Upper lobe of right lung (tissue), 1 donor: ENCODE results near the gene EPB41L1. TPM values are rescaled to one million over a fixed set of nuclear protein-coding genes. Genes with fewer than 3 reads are reported as not detected.

Source experiments
- ATAC-seq: fragments of 200-7000 bp; cut with Tn5 transposase; one replicate; pipeline ENCODE4 v1.9.1; 2020; ENCODE audit warnings: mild to moderate bottlenecking, moderate library complexity
- DNase-seq: peaks from one replicate; pipeline ENCODE4 v3.0.0-alpha.2; 2020
- H3K27ac ChIP-seq: fragments of 200-600 bp; one replicate; pipeline ENCODE4 v1.8.0; 2022
- H3K27me3 ChIP-seq: fragments of 200-600 bp; one replicate; pipeline ENCODE4 v1.8.0; 2022; ENCODE audit warnings: mild to moderate bottlenecking
- H3K36me3 ChIP-seq: fragments of 200-600 bp; one replicate; pipeline ENCODE4 v1.8.0; 2022
- H3K4me1 ChIP-seq: fragments of 200-600 bp; one replicate; pipeline ENCODE4 v1.8.0; 2022
- H3K4me3 ChIP-seq: fragments of 200-600 bp; one replicate; pipeline ENCODE4 v1.8.0; 2022; ENCODE audit warnings: mild to moderate bottlenecking
- H3K9me3 ChIP-seq: fragments of 200-600 bp; one replicate; pipeline ENCODE4 v1.8.0; 2022
- intact Hi-C: fragments of 100-400 bp; cut with DNase I; formaldehyde crosslinking; loops from one replicate; pipeline ENCODE4 v1.11.0; 2022
- total RNA-seq: library from RNA; stranded (reverse); fragmentation: NEBNext Ultra II Directional; extraction: Animal tissue kit (Norgen Biotek cat#: 25700); gene quantifications from one replicate; pipeline ENCODE4 v1.2.1, GENCODE V29; 2021
- TF ChIP-seq, protein P1 (sequence below): fragments of 200-600 bp; IDR thresholded peaks from one replicate; pipeline ENCODE4 v1.8.0; 2022; ENCODE audit warnings: antibody characterized with exemption
- donor health status: DM: no; HTN: yes; CAD: no; lungs with severe emphysema.

The EPB41L1 gene
- total RNA-seq, 1 donor from 2014 or later = 61.4 TPM

DNA sequence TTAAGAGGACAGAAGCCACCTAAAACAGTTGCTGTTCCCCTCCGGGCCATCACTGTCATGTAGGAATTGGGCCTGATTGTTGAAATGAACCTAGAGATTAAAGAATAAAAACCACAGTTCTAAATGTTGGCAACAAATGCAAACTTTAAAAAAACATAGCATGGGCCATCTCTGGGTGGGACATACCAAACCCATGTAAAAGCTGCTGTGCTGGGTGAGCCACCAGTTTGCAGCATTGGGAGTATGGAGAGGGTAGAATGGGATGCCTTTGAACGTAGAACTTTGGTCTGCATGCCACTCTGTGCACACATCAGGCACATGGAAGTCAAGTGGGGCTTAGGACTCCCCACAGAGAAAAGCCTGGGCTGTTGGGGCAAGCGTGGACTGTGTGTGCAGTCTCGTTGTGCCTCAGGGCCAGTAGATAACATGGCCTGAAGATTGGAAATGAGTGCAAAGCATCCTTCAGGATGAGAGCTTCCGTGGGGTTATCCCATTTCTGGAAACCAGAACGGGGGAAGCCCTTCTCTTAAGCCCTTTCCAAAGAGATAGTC, 28.1 kb downstream of the EPB41L1 start:
- no peak for ATAC-seq
- peaks cover 39% of the 10 kb centered on the region for H3K36me3 ChIP-seq
- H3K4me3 ChIP-seq = no peak overlapping the region
- no peaks in the 10 kb centered on the region for H3K27me3 ChIP-seq
- TF ChIP-seq, protein P1, sequence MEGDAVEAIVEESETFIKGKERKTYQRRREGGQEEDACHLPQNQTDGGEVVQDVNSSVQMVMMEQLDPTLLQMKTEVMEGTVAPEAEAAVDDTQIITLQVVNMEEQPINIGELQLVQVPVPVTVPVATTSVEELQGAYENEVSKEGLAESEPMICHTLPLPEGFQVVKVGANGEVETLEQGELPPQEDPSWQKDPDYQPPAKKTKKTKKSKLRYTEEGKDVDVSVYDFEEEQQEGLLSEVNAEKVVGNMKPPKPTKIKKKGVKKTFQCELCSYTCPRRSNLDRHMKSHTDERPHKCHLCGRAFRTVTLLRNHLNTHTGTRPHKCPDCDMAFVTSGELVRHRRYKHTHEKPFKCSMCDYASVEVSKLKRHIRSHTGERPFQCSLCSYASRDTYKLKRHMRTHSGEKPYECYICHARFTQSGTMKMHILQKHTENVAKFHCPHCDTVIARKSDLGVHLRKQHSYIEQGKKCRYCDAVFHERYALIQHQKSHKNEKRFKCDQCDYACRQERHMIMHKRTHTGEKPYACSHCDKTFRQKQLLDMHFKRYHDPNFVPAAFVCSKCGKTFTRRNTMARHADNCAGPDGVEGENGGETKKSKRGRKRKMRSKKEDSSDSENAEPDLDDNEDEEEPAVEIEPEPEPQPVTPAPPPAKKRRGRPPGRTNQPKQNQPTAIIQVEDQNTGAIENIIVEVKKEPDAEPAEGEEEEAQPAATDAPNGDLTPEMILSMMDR = no peak
- no peaks in the 10 kb centered on the region for H3K9me3 ChIP-seq
- intact Hi-C loops = no loop called here
- DNase-seq = no peak
- H3K27ac ChIP-seq = no peak overlapping the region
- no peaks in the 10 kb centered on the region for H3K4me1 ChIP-seq

DNA sequence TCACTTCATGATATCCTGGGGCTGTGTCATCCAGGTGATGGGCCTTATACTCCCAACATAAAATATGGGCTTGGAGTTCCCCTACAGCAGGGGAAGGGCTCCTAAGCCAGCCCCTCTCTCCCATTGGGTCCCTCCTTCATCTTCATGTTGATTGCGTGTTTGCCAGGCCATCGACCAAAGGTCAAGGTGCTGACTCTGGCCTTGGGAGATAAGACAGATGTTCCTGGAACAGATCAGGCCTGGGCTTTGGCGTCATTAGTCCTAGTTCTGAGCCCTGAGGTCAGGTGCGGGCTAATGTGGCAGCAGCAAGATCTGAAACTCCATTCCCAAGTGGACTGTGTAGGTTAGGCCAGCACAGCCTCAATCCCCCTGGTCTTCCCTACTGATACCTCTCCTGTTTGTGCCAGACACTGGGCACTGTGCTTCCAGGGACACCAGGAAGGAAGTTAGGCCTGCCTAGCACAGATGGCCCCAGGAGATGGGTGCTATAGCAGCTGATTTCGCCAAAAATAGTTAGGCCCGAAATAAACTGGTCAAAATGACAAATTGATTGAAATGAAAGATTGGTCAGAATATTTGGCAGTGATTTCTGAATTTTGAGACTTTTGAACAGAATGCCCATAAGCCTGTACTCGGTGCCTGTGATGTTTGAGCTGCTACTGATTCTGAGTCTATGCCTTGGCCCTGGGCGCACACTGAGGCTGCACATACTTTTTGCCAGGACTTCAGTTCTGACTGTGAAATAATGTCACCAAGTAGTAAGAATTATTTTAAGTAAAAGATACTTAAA, 28.8 kb downstream of the EPB41L1 start:
- Histone ChIP-seq H3K27me3 (no peaks in the 10 kb centered on the region), H3K36me3 (peaks cover 32% of the 10 kb centered on the region), H3K9me3 (no peaks in the 10 kb centered on the region), H3K27ac (no peak overlapping the region), H3K4me1 (no peaks in the 10 kb centered on the region), H3K4me3 (no peak overlapping the region)
- ATAC-seq (no peak), DNase-seq (no peak)
- intact Hi-C loops = no loop called here
- TF ChIP-seq, protein P1 = no peak

DNA sequence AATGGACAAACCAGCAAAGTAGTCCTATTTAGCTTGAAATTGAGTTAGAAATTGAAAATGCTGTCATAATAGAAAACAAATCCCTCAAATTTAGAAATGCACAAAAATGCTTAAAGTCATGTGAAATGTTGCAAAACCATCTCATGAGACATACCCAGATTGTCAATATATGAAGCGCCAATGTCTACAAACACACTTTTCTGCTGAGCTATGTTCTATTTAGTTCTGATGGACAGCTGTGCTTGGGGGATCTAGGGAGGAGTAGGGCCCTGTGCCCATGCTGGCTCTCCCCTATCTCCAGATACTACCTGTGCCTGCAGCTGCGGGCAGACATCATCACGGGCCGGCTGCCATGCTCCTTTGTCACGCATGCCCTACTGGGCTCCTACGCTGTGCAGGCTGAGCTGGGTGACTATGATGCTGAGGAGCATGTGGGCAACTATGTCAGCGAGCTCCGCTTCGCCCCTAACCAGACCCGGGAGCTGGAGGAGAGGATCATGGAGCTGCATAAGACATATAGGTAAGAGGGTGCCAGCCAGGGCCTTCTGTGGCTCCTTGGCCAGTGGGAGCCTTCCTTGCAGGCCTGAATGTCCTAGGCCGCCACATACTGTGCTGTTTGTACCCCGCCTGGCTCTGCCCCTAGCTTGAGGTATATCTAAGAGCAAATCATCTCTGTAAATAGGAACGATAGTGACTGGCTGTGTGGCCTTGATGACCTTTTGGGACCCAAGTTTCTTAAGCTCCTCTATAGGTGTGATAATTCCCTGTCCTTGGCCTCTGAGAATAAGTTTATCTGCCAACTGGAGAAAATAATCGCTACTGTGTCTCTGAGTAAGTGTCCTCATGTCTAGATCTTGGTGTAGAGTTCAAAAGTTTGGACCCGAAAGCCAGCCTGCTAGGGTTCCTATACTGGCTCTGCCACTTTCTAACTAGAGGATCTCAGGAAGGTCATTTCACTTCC, 30.6 kb downstream of the EPB41L1 start:
- Histone ChIP-seq H3K9me3 (no peaks in the 10 kb centered on the region), H3K27ac (no peak overlapping the region), H3K36me3 (peaks cover 42% of the 10 kb centered on the region), H3K27me3 (no peaks in the 10 kb centered on the region), H3K4me3 (no peak overlapping the region), H3K4me1 (no peaks in the 10 kb centered on the region)
- DNase-seq (no peak), ATAC-seq (no peak)
- intact Hi-C loops = no loop called here
- TF ChIP-seq, protein P1 = no peak

- Histone ChIP-seq H3K4me1 (no peaks in the 10 kb centered on the region), H3K9me3 (no peaks in the 10 kb centered on the region), H3K4me3 (no peak overlapping the region), H3K36me3 (peaks cover 61% of the 10 kb centered on the region), H3K27me3 (no peaks in the 10 kb centered on the region), H3K27ac (no peak overlapping the region)
- ATAC-seq = no peak
- TF ChIP-seq, protein P1 = no peak
- DNase-seq = no peak
- intact Hi-C loops = no loop called here
Measured at GRCh38 chr20:36193977-36194712, 39.6 kb downstream of the EPB41L1 start.

DNA sequence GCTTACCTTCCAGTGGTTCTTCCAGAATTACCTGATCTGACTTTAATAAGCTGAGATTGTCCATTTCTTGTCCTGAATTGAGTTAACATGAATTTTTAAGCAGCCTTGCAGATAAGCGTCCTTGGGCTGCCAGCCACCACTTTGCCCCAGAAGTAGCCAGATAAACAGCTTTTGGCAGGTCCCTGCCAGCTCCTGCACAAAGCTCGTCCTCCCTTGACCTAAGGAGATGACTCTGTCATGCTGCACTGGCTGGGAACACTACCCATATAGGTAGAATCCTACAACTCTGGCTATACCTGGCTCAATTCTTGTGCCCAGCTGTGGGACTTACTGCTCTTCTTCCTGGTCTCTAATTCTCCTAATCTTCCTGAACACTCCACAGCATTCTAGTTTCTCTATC, 42.1 kb downstream of the EPB41L1 start:
- no peak for ATAC-seq
- H3K4me1 ChIP-seq = no peaks in the 10 kb centered on the region
- intact Hi-C loops = no loop called here
- no peak overlapping the region for H3K27ac ChIP-seq
- no peaks in the 10 kb centered on the region for H3K27me3 ChIP-seq
- H3K9me3 ChIP-seq = no peaks in the 10 kb centered on the region
- no peak for DNase-seq
- H3K4me3 ChIP-seq = no peak overlapping the region
- peaks cover 46% of the 10 kb centered on the region for H3K36me3 ChIP-seq
- TF ChIP-seq, protein P1 = no peak
